Measurements from ENCODE around the gene BGN.
A peak's percentile ranks its signal among the peaks of the same experiment; 100 is the strongest.

BGN gene

GRCh38 chrX:153533091-153533490 is 38.3 kb downstream of the BGN start:
- no peak for DNase-seq

- no peak for DNase-seq
Observed at GRCh38 chrX:153537080-153537479, 42.3 kb downstream of the BGN start.

GRCh38 chrX:153537526-153538295 is 42.9 kb downstream of the BGN start:
- DNase-seq, result no peak

- no peak for DNase-seq
Observed at GRCh38 chrX:153538424-153538823, 43.6 kb downstream of the BGN start.

- DNase-seq, result peak; percentile 47
Observed at GRCh38 chrX:153539171-153539978, 44.6 kb downstream of the BGN start.

GRCh38 chrX:153539979-153540358 is 45.2 kb downstream of the BGN start:
- no peak for DNase-seq

- no peak for DNase-seq
Observed at GRCh38 chrX:153544727-153545126, 49.9 kb downstream of the BGN start.

- no peak for DNase-seq
Observed at GRCh38 chrX:153546386-153546785, 51.6 kb downstream of the BGN start.

- DNase-seq, result no peak
Observed at GRCh38 chrX:153547195-153547594, 52.4 kb downstream of the BGN start.

- no peak for DNase-seq
Observed at GRCh38 chrX:153549231-153549630, 54.5 kb downstream of the BGN start.

GRCh38 chrX:153549807-153550206 is 55.0 kb downstream of the BGN start:
- no peak for DNase-seq

- DNase-seq, result no peak
Observed at GRCh38 chrX:153551135-153551534, 56.4 kb downstream of the BGN start.

GRCh38 chrX:153554519-153555167 is 59.9 kb downstream of the BGN start:
- peak; percentile 14 for DNase-seq

- DNase-seq, result no peak
Observed at GRCh38 chrX:153556767-153557166, 62.0 kb downstream of the BGN start.

- no peak for DNase-seq
Observed at GRCh38 chrX:153557618-153558355, 63.0 kb downstream of the BGN start.
